ENCODE measurements around the gene SRA1.

SRA1 gene

DNA sequence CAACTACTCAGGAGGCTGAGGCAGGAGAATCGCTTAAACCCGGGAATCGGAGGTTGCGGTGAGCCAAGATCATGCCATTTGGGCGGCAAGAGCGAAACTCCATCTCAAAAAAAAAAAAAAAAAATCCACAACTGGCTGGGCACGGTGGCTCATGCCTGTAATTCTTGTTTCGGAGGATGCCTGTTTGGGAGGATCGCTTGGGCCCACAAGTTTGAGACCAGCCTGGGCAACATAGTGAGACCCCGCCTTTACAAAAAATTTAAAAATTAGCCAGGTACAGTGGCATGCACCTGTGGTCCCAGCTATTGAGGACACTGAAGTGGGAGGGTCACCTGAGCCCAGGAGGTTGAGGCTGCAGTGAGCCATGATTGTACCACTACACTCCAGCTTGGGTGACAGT lies 11.7 kb downstream of the SRA1 start:
- TF ChIP-seq, protein P1, sequence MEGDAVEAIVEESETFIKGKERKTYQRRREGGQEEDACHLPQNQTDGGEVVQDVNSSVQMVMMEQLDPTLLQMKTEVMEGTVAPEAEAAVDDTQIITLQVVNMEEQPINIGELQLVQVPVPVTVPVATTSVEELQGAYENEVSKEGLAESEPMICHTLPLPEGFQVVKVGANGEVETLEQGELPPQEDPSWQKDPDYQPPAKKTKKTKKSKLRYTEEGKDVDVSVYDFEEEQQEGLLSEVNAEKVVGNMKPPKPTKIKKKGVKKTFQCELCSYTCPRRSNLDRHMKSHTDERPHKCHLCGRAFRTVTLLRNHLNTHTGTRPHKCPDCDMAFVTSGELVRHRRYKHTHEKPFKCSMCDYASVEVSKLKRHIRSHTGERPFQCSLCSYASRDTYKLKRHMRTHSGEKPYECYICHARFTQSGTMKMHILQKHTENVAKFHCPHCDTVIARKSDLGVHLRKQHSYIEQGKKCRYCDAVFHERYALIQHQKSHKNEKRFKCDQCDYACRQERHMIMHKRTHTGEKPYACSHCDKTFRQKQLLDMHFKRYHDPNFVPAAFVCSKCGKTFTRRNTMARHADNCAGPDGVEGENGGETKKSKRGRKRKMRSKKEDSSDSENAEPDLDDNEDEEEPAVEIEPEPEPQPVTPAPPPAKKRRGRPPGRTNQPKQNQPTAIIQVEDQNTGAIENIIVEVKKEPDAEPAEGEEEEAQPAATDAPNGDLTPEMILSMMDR (IDR thresholded peaks at IDR 0.05; ENCODE audit: insufficient read depth, missing control alignments): no peak
- FAIRE-seq (no peak), DNase-seq (ENCODE audit: insufficient read length, low spot score) (no peak)

DNA sequence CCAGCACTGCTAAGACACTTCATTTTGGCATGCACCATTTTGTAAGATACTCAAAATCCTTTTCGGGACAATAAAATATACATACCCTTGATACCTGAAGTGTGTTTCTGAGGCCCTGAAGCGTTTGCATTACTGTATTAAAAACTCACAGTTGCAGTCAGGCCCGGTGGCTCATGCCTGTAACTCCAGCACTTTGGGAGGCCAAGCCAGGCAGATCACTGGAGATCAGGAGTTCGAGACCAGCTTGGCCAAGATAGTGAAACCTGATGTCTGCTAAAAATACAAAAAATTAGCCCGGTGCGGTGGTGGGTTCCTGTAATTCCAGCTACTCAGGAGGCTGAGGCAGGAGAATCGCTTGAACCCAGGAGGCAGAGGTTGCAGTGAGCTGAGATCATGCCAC lies 12.3 kb downstream of the SRA1 start:
- FAIRE-seq: no peak
- no peak for DNase-seq (ENCODE audit: insufficient read length, low spot score)
- TF ChIP-seq, protein P1 (IDR thresholded peaks at IDR 0.05; ENCODE audit: insufficient read depth, missing control alignments): no peak

DNA sequence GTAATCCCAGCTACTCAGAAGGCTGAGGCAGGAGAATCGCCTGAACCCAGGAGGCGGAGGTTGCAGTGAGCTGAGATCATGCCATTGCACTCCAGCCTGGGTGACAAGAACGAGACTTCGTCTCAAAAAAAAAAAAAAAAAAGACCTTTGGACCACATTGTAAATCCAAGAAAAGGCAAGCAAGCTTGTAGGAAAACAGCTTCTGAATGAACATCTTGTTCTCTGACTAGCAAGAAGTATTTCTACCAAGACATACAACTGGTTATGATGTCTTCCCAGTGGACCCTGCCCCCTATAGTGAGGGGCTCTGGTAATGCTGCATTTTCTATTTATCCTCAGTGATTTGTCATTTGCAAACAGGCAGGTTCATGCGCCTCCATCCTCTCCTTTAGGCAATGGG lies 14.3 kb downstream of the SRA1 start:
- DNase-seq (ENCODE audit: insufficient read length, low spot score) (no peak), FAIRE-seq (no peak)
- TF ChIP-seq, protein P1 (IDR thresholded peaks at IDR 0.05; ENCODE audit: insufficient read depth, missing control alignments): no peak

DNA sequence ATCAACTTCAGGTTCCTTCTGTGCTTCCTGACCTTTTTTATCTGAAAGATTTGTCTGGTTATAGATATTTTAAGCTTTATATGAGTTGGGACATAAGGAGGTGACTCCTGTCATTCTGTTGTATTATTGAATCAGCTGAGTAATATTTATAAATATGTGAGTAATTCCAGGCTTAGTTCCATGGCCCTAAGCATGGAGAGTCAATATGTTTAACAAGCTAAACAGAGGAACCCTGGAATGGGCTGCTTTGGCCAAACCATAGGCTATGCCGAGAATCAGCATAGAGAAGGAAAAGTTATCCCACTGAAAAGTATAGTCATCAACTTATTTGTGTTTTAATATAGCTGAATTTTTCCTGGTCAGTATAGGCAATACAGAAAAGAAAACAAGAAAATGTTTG lies 17.0 kb downstream of the SRA1 start:
- DNase-seq (ENCODE audit: insufficient read length, low spot score): no peak

DNA sequence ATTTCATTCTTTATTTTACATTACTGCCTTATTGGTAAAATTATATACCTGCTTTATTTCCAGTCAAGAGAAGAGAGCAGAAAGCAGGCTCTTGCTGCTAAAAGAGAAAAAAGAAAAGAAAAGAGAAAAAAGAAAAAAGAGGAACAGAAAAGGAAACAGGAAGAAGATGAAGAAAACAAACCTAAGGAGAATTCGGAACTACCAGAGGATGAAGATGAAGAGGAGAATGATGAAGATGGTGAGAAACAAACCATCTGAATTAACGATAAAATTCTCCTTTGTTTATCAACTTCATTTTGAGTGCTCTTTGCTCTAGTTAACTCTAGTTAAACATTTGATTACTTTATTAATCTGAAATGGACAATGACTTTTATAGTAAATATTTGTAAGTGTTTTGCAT lies 33.3 kb downstream of the SRA1 start:
- TF ChIP-seq, protein P1 (IDR thresholded peaks at IDR 0.05; ENCODE audit: insufficient read depth, missing control alignments): no peak
- DNase-seq (ENCODE audit: insufficient read length, low spot score) (no peak), FAIRE-seq (no peak)

More for the DNA sequence above, 17.0 kb downstream of the SRA1 start:
- FAIRE-seq: no peak
- TF ChIP-seq, protein P1 (IDR thresholded peaks at IDR 0.05; ENCODE audit: insufficient read depth, missing control alignments): no peak

DNA sequence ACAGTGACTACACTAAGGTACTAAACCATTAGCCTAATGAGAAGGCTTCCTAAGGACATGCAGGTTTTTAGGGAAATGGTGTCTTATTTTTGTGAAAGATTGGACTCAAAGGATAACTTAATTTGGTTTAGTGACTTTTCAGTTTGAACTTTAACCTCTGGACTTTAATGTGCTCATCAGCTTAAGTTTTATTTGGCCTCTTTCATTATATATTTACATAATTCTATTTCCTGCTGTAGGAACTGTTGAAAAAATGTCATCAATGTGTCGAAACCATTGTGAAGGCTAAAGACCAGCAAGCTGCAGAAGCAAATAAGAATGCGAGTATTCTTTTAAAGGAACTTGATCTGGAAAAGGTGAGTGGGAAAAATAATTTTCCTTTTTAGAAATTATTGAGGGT lies 44.1 kb downstream of the SRA1 start:
- DNase-seq (ENCODE audit: insufficient read length, low spot score) (no peak), FAIRE-seq (no peak)
- TF ChIP-seq, protein P1 (IDR thresholded peaks at IDR 0.05; ENCODE audit: insufficient read depth, missing control alignments): no peak

DNA sequence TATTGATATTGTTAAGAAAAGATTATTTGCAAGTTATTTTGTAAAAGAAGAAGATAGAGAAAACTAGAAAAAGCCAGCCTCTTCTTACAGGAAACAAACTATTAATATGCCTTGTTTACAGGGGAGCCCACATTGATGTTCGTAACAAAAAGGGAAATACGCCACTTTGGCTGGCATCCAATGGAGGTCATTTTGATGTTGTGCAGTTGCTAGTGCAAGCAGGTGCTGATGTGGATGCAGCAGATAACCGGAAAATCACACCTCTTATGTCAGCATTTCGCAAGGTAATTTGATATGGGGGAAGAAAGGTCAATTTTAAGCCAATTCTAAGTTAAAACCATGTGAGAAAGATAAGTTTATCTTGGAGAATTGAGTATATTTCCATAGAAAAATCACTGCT lies 47.4 kb downstream of the SRA1 start:
- TF ChIP-seq, protein P1 (IDR thresholded peaks at IDR 0.05; ENCODE audit: insufficient read depth, missing control alignments): no peak
- DNase-seq (ENCODE audit: insufficient read length, low spot score): no peak
- FAIRE-seq: no peak

All from D721Med (cell line).